ENCODE data around the gene PRXL2B.
"Not testable (repeated sequence)": the region's sequence is repeated elsewhere in the genome, so short reads cannot be mapped to it uniquely, and the experiment has no call there.

The PRXL2B gene

GRCh38 chr1:2571348-2571747 lies 15.2 kb upstream of the PRXL2B start:
- Histone ChIP-seq H3K27me3 (no peaks in the 10 kb centered on the region), H3K4me1 (peaks cover 36 to 88% (median 47%) of the 10 kb centered on the region in 10 experiments), H4K20me1 (no peaks in the 10 kb centered on the region), H3K4me2 (peak overlapping the region in 3 of 11 experiments; percentile 68 to 85 (median 73); a peak in 4 of 22 replicates), H3K36me3 (no peaks in the 10 kb centered on the region), H3K9me3 (replicated peaks in 1 of 11) (peaks cover 12 to 46% (median 17%) of the 10 kb centered on the region in 11 experiments), H3K27ac (peak overlapping the region in 2 of 11 experiments; percentile 54 to 73; a peak in 2 of 22 replicates), H3K4me3 (no peak overlapping the region), H3K9ac (no peak overlapping the region)
- no peak for TF ChIP-seq Cebpa-rat (IDR thresholded peaks at IDR 0.05)

- H3K4me3 ChIP-seq = no peak overlapping the region
- H3K27ac ChIP-seq = peak overlapping the region in 3 of 11 experiments; percentile 51 to 80 (median 80); a peak in 6 of 22 replicates
- H3K27me3 ChIP-seq = no peaks in the 10 kb centered on the region
- H3K4me2 ChIP-seq = peak overlapping the region in 3 of 11 experiments; percentile 43 to 73 (median 65); a peak in 5 of 22 replicates
- peaks cover 12 to 46% (median 17%) of the 10 kb centered on the region in 11 experiments for H3K9me3 ChIP-seq (replicated peaks in 1 of 11)
- H3K4me1 ChIP-seq = peaks cover 56 to 98% (median 61%) of the 10 kb centered on the region in 10 experiments
- no peaks in the 10 kb centered on the region for H4K20me1 ChIP-seq
- no peaks in the 10 kb centered on the region for H3K36me3 ChIP-seq
- peak overlapping the region in 1 of 11 experiments; percentile 21; a peak in 2 of 22 replicates for H3K9ac ChIP-seq
- no peak for TF ChIP-seq Cebpa-rat (IDR thresholded peaks at IDR 0.05)
These were observed 13.2 kb upstream of the PRXL2B start for GRCh38 chr1:2573250-2573920.

- Histone ChIP-seq H3K4me2 (peak overlapping the region in 3 of 11 experiments; percentile 43 to 65 (median 46); a peak in 5 of 22 replicates), H3K4me1 (peaks cover 58 to 100% (median 62%) of the 10 kb centered on the region in 10 experiments), H3K9me3 (replicated peaks in 1 of 11) (peaks cover 12 to 46% (median 17%) of the 10 kb centered on the region in 11 experiments), H3K36me3 (no peaks in the 10 kb centered on the region), H3K4me3 (no peak overlapping the region), H4K20me1 (no peaks in the 10 kb centered on the region), H3K9ac (peak overlapping the region in 1 of 11 experiments; percentile 20; a peak in 1 of 22 replicates), H3K27me3 (no peaks in the 10 kb centered on the region), H3K27ac (peak overlapping the region in 3 of 11 experiments; percentile 51 to 80 (median 80); a peak in 5 of 22 replicates)
- no peak for TF ChIP-seq Cebpa-rat (IDR thresholded peaks at IDR 0.05)
These were observed 12.2 kb upstream of the PRXL2B start for GRCh38 chr1:2574350-2574749.

- Histone ChIP-seq H3K27ac (peak overlapping the region; percentile 56 to 89 (median 83)), H3K9ac (peak overlapping the region; percentile 65 to 79 (median 74)), H3K4me1 (peaks cover 59 to 100% (median 62%) of the 10 kb centered on the region in 10 experiments), H3K27me3 (no peaks in the 10 kb centered on the region), H3K36me3 (no peaks in the 10 kb centered on the region), H3K4me3 (peak overlapping the region in 9 of 10 experiments; percentile 20 to 49 (median 35); a peak in 12 of 20 replicates), H4K20me1 (no peaks in the 10 kb centered on the region), H3K4me2 (peak overlapping the region; percentile 81 to 100 (median 98)), H3K9me3 (replicated peaks in 1 of 11) (peaks cover 12 to 37% (median 17%) of the 10 kb centered on the region in 11 experiments)
- TF ChIP-seq Cebpa-rat (IDR thresholded peaks at IDR 0.05) = no peak
These were observed 10.5 kb upstream of the PRXL2B start for GRCh38 chr1:2575801-2576663.

- H3K9me3 ChIP-seq (replicated peaks in 1 of 11) = peaks cover 12 to 21% (median 17%) of the 10 kb centered on the region in 11 experiments
- H3K9ac ChIP-seq = peak overlapping the region; percentile 63 to 79 (median 74); a peak in 21 of 22 replicates
- peak overlapping the region; percentile 74 to 90 (median 86) for H3K27ac ChIP-seq
- peak overlapping the region in 9 of 10 experiments; percentile 12 to 63 (median 36); a peak in 11 of 20 replicates for H3K4me3 ChIP-seq
- H3K27me3 ChIP-seq, H3K36me3 ChIP-seq, H4K20me1 ChIP-seq: not testable (repeated sequence)
- H3K4me1 ChIP-seq = peaks cover 75 to 100% (median 75%) of the 10 kb centered on the region in 10 experiments
- peak overlapping the region; percentile 88 to 100 (median 98) for H3K4me2 ChIP-seq
These were observed 9.0 kb upstream of the PRXL2B start for GRCh38 chr1:2577565-2578075.

- peaks cover 2 to 10% (median 6%) of the 10 kb centered on the region in 11 experiments; a peak in 20 of 22 replicates for H3K9me3 ChIP-seq (replicated peaks in 1 of 11)
- peaks cover 86 to 100% (median 86%) of the 10 kb centered on the region in 10 experiments for H3K4me1 ChIP-seq
- H4K20me1 ChIP-seq = no peaks in the 10 kb centered on the region
- H3K4me2 ChIP-seq = peak overlapping the region; percentile 88 to 100 (median 98)
- H3K4me3 ChIP-seq = peak overlapping the region in 1 of 10 experiments; percentile 49; a peak in 1 of 20 replicates
- H3K27me3 ChIP-seq = no peaks in the 10 kb centered on the region
- peak overlapping the region; percentile 74 to 90 (median 86); a peak in 21 of 22 replicates for H3K27ac ChIP-seq
- H3K36me3 ChIP-seq = no peaks in the 10 kb centered on the region
- H3K9ac ChIP-seq = peak overlapping the region; percentile 63 to 79 (median 74); a peak in 19 of 22 replicates
- no peak for TF ChIP-seq Cebpa-rat (IDR thresholded peaks at IDR 0.05)
These were observed 7.8 kb upstream of the PRXL2B start for GRCh38 chr1:2578758-2579118.

GRCh38 chr1:2580691-2581090 lies 5.9 kb upstream of the PRXL2B start:
- Histone ChIP-seq H3K9me3 (replicated peaks in 1 of 11) (no peaks in the 10 kb centered on the region), H3K27me3 (no peaks in the 10 kb centered on the region), H4K20me1 (no peaks in the 10 kb centered on the region), H3K4me3 (no peak overlapping the region), H3K9ac (peak overlapping the region in 1 of 11 experiments; percentile 63; a peak in 1 of 22 replicates), H3K36me3 (no peaks in the 10 kb centered on the region), H3K4me1 (peaks cover 96 to 100% (median 97%) of the 10 kb centered on the region in 10 experiments), H3K4me2 (peak overlapping the region; percentile 96 to 100 (median 98)), H3K27ac (peak overlapping the region in 2 of 11 experiments; percentile 73 to 80; a peak in 4 of 22 replicates)
- no peak for TF ChIP-seq Cebpa-rat (IDR thresholded peaks at IDR 0.05)

- peaks cover 0 to 4% (median 0%) of the 10 kb centered on the region in 11 experiments; a peak in 4 of 22 replicates for H3K27me3 ChIP-seq
- no peak; a peak in 1 of 22 replicates for TF ChIP-seq Cebpa-rat (IDR thresholded peaks at IDR 0.05)
- H4K20me1 ChIP-seq = peaks cover 0 to 3% (median 0%) of the 10 kb centered on the region in 11 experiments; a peak in 4 of 22 replicates
- peak overlapping the region; percentile 96 to 100 (median 98) for H3K4me2 ChIP-seq
- no peaks in the 10 kb centered on the region for H3K36me3 ChIP-seq
- H3K27ac ChIP-seq = peak overlapping the region in 3 of 11 experiments; percentile 62 to 80 (median 73); a peak in 6 of 22 replicates
- H3K9me3 ChIP-seq (replicated peaks in 1 of 11) = no peaks in the 10 kb centered on the region
- peaks cover 80 to 89% (median 86%) of the 10 kb centered on the region in 10 experiments for H3K4me1 ChIP-seq
- H3K9ac ChIP-seq = peak overlapping the region in 2 of 11 experiments; percentile 40 to 50; a peak in 3 of 22 replicates
- no peak overlapping the region for H3K4me3 ChIP-seq
These were observed 4.2 kb upstream of the PRXL2B start for GRCh38 chr1:2582391-2582790.
